ENCODE results near the gene ACD. TPM values are rescaled to one million over a fixed set of nuclear protein-coding genes. Genes with fewer than 3 reads are reported as not detected.

ACD gene
- total and polyA plus RNA-seq, 2 of the 8 experiments (the other 6 are each of a cell fraction or from before 2014, with no cell fraction given) = 34.8 to 58.0 TPM

GRCh38 chr16:67668495-67669157 lies 8.6 kb upstream of the ACD start:
- Histone ChIP-seq H3K56ac (replicated peaks; ENCODE audit: insufficient read length, low read depth, low read length) (no peak overlapping the region), H3K18ac (ENCODE audit: extremely low read depth, low read length) (no peak overlapping the region), H3K4ac (replicated peaks; ENCODE audit: insufficient read length, low read depth, low read length) (no peak overlapping the region), H2BK20ac (ENCODE audit: low read length) (no peak overlapping the region), H4K91ac (replicated peaks; ENCODE audit: insufficient read length, low read length) (peak overlapping the region; percentile 47), H2BK5ac (ENCODE audit: low read depth, low read length) (no peak overlapping the region), H3K23me2 (ENCODE audit: low read depth, low read length) (peaks cover 11% of the 10 kb centered on the region; the same call in 1 of the 2 replicates), H3K9ac (replicated peaks in 1 of 4; ENCODE audit: extremely low read depth in 1 of 4, low read depth in 3 of 4, low read length in 3 of 4) (no peak overlapping the region), H4K8ac (ENCODE audit: extremely low read depth, insufficient read depth, low read length) (no peak overlapping the region), H2BK15ac (ENCODE audit: low read length) (no peak overlapping the region), H2AFZ (ENCODE audit: low read length) (no peak overlapping the region), H3K4me1 (replicated peaks in 1 of 4; ENCODE audit: control insufficient read depth in 3 of 4, insufficient read depth in 4 of 4, low read length in 3 of 4) (peaks cover 0 to 20% (median 12%) of the 10 kb centered on the region in 4 experiments; a peak in 5 of 7 replicates), H2BK12ac (ENCODE audit: low read depth, low read length) (no peak overlapping the region), H3K23ac (ENCODE audit: insufficient read length) (no peak overlapping the region), H3K9me3 (ENCODE audit: insufficient read depth in 2 of 2, low read depth in 1 of 2, low read length in 1 of 2) (no peaks in the 10 kb centered on the region), H4K5ac (ENCODE audit: insufficient read length, low read depth, low read length) (no peak overlapping the region), H3K4me3 (ENCODE audit: extremely low read depth in 1 of 4, insufficient read depth in 2 of 4, low read depth in 3 of 4, low read length in 4 of 4) (no peak overlapping the region), H3K4me2 (ENCODE audit: insufficient read depth in 1 of 2, low read depth in 2 of 2, low read length in 2 of 2) (no peak overlapping the region), H4K20me1 (replicated peaks in 1 of 2; ENCODE audit: control insufficient read depth in 1 of 2, insufficient read depth in 2 of 2, low read length in 2 of 2) (peaks cover 3 to 10% of the 10 kb centered on the region in 2 experiments), H3K27me3 (replicated peaks in 1 of 4; ENCODE audit: control insufficient read depth in 3 of 4, extremely low read depth in 1 of 4, insufficient read depth in 3 of 4, low read length in 3 of 4) (peaks cover 0 to 3% (median 0%) of the 10 kb centered on the region in 4 experiments; a peak in 2 of 7 replicates), H3K14ac (ENCODE audit: insufficient read length) (no peak overlapping the region), H3K79me1 (ENCODE audit: low read depth, low read length) (no peaks in the 10 kb centered on the region), H3K27ac (ENCODE audit: low read depth, low read length) (no peak overlapping the region), H3K36me3 (ENCODE audit: control insufficient read depth in 2 of 4, insufficient read depth in 4 of 4, low read length in 3 of 4) (no peaks in the 10 kb centered on the region), H2BK120ac (replicated peaks; ENCODE audit: low read depth, low read length) (no peak overlapping the region), H2AK5ac (ENCODE audit: low read depth, low read length) (no peak overlapping the region), H3K79me2 (ENCODE audit: control insufficient read depth in 1 of 2, insufficient read depth in 2 of 2, low read length in 2 of 2) (no peaks in the 10 kb centered on the region)
- WGBS, 2 experiments (ENCODE audit: extremely low coverage in 1 of 2, insufficient coverage in 1 of 2, insufficient read length in 1 of 2, insufficient replicate concordance in 2 of 2, low coverage in 1 of 2, low lambda C conversion rate in 2 of 2, missing lambda C conversion rate in 1 of 2) = 81% methylated on average over 6 of the region's 6 CpGs; no CpG with 5 or more reads in 1 of the 2 experiments
- FAIRE-seq (no peak), DNase-seq (ENCODE audit: low read depth in 1 of 2, low spot score in 2 of 2) (no peak)
- ChIA-PET POLR2A (ENCODE audit: partially characterized antibody) (interaction anchor here (2.1 kb wide), 1 partner anchor 148 kb away, joined by 5 read pairs; no protein-coding TSS in a partner anchor), CTCF (ENCODE audit: partially characterized antibody) (interaction anchor here (0.6 to 13.7 kb wide), 32 partner anchors 11 to 273 kb away, joined by 3 to 202 read pairs (median 4); partner anchors contain the start of genes CARMIL2 and CTRL)
- TF ChIP-seq KDM1A (IDR thresholded peaks at IDR 0.05; ENCODE audit: borderline replicate concordance, low read length) = no peak
- peak in 1 of 3 experiments; percentile 4; a peak in 1 of 4 replicates for TF ChIP-seq CTCF (IDR thresholded peaks at IDR 0.05; ENCODE audit: control extremely low read depth in 1 of 3, insufficient read depth in 1 of 3, low read depth in 1 of 3, low read length in 3 of 3)
